CD4-positive, alpha-beta T cell treated with Interleukin-12 subunit alpha and Interleukin-12 subunit beta, for 1 hour (primary cell): ENCODE measurements around the gene CYP4F12.
A peak's percentile ranks its signal among the peaks of the same experiment; 100 is the strongest.

Experiments
- DNase-seq: peaks from one replicate; pipeline ENCODE4 v3.0.0-alpha.2; 2020

The CYP4F12 gene, protein sequence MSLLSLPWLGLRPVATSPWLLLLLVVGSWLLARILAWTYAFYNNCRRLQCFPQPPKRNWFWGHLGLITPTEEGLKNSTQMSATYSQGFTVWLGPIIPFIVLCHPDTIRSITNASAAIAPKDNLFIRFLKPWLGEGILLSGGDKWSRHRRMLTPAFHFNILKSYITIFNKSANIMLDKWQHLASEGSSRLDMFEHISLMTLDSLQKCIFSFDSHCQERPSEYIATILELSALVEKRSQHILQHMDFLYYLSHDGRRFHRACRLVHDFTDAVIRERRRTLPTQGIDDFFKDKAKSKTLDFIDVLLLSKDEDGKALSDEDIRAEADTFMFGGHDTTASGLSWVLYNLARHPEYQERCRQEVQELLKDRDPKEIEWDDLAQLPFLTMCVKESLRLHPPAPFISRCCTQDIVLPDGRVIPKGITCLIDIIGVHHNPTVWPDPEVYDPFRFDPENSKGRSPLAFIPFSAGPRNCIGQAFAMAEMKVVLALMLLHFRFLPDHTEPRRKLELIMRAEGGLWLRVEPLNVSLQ

DNA sequence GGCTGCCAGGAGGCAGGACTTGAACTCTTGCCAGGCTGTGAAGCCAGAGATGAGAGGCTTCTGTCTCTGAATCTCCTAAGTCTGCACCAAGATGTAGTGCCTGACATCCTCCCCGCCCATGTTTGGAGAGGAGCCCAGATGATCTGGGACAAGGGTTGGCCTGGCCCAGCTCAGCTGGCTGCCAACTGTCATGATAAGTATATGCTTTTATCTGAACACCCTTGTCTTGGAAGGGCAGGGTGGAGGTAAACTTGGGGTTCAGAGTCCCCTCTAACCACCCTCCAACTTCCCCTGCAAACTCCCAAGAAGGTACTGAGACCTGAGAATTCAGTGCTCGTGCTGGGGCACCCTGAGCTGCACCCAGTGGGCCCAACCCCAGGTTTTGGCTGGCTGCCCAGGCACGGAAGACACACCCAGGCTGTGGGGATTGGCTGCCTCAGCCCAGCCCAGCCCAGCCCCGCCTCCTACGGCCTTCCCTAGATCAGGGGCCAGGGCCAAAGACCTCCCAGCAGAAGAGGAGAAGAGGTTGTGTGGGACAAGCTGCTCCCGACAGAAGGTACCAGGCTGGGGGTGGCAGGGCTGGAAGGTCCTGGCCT lies at the start of gene CYP4F12:
CYP4F12 (plus strand) TSS at position 508 of the 596 bp plus-strand sequence. CDS start 443 bp downstream, outside the sequence.
- DNase-seq: peak; percentile 33

DNA sequence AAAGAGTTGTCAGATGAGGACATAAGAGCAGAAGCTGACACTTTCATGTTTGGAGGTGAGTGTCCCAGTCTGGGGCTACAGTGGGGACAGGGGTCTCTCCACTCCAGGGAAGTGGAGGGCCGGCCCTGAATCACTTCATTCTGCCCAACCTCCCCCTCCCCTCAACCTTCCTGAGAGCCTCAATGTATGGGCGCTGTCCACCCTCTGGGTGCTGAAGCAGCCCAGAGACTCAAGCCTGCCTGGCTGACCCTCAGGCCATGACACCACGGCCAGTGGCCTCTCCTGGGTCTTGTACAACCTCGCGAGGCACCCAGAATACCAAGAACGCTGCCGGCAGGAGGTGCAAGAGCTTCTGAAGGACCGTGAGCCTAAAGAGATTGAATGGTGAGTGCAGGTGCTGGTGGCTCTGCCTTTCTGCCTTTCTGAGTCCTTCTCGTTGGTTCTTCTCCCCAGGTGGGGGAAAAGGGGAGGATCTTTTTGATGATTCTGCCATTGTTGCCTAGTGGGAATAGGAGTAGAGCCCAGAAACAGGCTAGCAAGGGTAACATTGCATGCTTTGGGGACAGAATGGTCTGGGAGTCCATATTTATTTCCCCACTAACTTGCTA lies 49.1 kb upstream of the CYP4F12 start:
- DNase-seq: no peak

DNA sequence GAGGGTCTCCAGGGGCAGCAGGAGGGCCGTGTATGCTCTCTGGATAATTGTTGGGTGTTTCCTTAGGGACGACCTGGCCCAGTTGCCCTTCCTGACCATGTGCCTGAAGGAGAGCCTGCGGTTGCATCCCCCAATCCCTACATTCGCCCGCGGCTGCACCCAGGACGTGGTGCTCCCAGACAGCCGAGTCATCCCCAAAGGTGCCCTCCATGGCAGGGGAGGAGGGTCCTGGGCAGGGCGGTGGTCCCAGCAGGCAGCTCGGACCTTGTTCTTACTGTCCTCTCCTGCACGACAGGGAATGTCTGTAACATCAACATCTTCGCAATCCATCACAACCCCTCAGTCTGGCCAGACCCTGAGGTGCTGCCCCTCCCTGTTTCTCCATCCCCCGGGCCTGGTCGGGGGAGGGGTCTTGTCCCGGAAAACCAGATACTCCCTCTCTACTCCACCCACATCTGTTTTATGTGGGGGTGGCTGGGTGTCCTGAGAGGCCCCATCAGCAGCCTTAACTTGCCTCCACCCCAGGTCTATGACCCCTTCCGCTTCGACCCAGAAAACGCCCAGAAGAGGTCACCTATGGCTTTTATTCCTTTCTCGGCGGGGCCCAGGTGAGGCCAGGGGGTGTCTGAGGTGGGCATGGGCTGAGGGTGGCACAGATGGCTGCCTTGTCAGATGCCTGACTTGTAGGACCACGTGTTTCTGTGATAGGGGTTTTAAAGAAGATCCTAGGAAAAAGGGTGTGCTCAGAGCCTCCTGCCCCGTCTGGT lies 44.5 kb upstream of the CYP4F12 start:
- no peak for DNase-seq

DNA sequence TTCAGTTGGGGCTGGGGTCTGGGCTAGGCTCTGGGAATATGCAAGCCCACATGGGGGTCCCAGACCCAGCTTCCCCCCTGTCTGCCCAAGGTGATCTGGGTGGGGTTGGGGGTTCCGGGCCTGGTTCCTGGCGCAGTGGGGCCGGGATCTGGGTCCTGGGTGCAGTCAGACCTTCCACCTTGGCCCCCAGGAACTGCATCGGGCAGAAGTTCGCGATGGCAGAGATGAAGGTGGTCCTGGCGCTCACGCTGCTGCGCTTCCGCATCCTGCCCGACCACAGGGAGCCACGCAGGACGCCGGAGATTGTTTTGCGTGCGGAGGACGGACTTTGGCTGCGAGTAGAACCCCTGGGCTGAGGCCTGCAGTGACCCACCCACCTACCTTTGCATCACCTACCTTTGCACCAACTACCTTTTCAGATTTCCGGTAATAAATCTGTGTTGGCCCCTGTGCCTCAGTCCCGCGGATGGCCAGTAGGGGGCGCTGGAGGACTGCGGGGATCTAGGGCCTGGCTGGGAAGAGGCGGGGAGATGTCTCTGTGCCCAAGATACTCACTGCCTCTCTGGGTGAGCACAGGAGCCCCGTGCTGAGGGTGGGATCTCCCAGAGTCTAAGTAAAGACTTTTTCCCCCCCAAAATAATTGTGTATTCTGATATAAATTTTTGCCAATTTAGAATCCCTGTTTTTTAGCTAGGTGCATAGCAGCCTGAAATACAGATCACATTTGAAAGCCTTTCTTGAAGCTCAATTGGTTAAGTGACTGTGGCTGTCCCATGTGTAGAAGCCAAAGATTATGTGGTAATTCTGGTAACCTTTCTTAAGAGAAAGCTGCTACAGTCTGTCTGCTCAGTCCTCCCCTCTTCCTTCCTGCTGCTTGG lies 43.6 kb upstream of the CYP4F12 start:
- DNase-seq: peak; percentile 84

DNA sequence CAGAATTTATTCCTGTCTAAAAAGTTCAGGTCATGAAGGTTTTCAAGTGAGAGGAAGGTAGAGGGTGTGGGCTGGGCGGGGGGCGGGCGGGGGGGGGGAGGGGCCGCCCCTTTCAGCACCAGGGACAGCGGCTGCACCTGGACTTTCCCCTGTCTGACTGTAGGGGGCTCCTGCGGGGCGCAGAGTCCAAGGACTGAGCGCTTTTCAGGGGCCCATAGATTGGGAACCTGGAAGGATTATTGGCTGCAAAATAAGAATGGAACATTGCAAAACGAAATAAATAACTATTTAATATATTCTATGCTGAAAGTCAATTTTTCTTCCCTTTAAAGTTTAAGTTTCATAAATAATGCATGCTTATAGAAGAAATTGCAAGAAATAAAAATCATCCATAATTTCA lies 41.1 kb upstream of the CYP4F12 start:
- peak; percentile 7 for DNase-seq

DNA sequence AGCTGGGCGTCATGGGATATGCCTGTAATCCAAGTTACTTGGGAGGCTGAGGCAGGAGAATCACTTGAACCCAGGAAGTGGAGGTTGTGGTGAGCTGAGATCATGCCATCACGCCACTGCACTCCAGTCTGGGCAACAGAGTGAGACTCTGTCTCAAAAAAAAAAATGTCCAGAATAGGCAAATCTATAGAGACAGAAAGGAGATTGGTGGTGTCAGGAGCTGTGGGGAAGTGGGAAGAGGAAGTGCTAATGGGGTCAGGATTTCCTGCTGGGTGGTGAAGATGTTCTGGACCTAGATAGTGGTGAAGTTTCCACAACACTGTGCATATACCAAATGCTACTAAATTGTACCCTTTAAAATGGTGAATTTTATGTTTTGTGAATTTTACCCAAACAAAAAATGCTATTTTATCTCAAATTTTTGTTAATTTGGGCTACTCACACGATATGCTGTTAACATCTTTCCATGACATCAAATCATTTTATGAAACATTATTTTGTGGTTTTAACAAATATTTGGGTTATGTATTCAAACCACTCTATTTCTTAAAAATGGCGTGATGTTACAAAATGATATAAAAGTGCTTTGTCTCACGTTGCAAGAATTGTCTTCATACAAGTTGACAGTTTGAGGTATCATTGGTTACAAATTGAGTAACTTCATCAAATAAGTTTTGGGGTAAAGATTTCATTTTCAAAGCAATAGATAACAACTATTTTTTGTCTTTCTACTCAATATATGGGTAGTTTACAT lies 39.6 kb upstream of the CYP4F12 start:
- no peak for DNase-seq

DNA sequence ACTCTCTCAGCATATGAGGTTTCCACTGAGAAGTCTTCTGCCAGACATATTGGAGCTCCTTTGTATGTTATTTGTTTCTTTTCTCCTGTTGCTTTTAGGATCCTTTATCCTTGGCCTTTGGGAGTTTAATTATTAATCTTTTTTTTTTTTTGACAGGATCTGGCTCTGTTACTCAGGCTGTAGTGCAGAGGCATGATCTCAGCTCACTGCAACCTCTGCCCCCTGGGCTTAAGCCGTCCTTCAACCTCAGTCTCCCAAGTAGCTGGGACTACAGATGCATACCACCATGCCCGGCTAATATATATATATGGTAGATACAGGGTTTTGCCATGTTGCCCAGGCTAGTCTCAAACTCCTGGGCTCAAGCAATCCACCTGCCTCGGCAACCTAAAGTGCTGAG lies 38.8 kb upstream of the CYP4F12 start:
- no peak for DNase-seq

DNA sequence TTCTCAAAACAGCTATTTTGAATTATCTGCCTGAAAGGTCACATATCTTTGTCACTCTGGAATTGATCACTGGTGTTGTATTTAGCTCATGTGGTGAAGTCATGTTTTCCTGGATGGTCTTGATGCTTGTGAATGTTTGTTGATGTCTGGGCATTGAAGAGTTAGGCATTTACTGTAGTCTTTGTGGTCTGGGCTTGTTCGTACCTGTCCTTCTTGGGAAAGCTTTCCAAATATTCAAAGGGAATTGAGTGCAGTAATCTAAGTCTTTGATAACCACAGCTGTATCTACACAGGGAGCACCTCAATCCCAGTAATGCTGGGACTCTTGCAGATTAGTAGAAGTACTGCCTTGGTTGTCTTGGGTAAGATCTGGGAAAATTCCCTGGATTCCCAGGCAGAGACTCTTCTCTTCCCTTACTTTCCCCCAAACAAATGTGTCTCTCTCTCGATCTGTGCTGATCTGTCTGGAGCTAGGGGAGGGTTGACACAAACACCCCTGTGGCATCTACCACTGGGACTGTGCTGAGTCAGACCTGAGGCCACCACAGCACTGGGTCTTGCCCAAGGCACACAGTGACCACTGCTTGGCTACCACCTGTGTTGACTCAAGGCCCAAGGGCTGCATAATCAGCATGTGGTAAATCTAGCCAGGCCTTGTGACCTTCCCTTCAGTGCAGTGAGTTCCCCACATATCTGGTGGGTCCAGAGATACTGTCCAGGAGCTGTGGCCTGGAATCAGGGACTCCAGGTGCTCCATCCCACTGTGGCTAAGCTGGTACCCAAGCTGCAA lies 37.7 kb upstream of the CYP4F12 start:
- DNase-seq: no peak

DNA sequence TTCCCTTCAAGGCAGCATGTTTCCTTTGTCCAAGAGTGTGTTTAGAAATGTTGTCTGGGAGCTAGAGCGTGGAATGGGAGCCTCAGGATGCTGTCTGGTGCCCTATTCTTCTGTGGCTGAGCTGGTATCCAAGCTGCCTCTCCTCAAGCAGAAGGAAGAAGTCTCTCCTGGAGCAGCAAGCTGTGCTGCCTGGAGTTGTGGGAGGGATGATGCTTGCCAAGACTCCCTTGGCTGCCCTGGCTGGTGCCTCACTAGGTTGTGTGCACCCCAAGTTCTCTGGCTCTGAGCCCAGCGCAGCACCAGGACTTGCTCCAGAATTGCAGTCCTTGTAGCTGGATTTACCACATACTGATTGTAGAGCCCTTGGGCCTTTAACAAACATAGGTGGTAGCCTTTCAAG lies 36.9 kb upstream of the CYP4F12 start:
- DNase-seq: no peak

DNA sequence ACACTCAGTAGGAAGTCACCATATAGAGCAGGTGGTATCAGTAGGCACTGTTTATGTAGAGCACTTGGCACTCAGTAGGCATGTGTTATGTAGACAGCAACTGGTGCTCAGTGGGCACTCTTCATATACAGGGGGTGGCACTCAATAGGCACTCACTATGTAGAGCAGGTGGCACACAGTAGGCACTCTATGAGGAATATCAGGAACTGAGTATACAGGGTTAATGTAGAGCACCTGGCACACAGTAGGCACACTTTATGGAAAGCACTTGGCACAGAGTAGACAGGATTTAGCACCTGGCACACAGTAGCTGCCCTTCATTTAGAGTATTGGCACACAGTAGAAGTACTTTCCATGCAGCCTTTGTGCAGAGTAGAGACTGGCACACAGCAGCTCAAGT lies 33.3 kb upstream of the CYP4F12 start:
- no peak for DNase-seq

DNA sequence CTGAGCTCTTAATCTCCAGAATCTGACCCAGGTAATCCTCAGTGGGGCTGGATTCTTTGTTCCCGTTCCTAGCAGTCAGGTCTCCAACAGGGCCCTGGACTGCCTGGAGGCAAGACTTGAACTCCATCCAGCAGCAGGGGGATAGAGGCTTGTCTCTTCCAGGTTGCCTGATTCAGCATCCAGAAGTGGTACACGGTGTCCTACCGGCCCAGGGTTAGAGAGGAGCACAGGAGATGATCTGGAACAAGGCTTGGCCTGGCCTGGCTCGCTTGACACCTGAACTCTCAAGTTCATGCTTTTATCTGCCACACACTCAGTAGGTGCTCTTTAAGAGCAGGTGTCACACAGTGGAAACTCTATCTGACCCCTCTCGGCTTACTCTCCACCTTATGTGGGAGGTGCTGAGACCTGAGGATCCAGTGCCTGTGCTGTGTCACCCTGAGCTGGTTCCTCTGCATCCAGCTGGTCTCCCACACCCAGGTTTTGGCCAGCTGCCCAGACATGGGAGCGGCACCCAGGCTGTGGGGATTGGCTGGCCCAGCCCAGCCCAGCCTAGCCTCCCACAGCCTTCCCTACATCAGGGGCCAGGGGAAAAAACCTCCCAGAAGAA lies 32.5 kb upstream of the CYP4F12 start, which contains the start of gene CYP4F3:
CYP4F3 (plus strand) TSS at position 604 of the 610 bp plus-strand sequence. CDS start 519 bp downstream, outside the sequence.
- no peak for DNase-seq

DNA sequence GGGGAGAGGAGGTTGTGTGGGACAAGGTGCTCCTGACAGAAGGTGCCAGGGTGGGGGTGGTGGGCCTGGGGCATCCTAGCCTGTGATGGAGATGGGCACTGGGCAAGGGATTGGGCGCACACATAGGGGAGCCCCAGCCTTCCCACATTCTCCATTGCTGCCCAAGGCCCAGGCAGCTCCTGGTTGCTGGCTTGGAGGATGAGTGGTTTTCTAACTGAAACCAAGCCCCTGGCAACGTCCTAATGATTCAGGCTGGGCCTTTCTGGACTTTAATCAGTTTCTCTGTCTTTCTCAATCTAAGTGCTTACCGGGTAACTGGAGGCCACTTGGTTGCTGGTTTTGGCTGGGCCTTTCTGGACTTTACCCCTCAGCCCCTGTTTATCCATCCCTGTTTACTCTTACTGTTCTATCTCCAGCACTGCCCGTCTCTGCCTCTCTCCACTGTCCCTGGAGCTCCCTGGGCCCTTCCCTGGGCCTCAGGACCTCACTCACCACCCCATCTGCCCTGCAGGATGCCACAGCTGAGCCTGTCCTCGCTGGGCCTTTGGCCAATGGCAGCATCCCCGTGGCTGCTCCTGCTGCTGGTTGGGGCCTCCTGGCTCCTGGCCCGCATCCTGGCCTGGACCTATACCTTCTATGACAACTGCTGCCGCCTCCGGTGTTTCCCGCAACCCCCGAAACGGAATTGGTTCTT lies 31.8 kb upstream of the CYP4F12 start:
- DNase-seq: no peak

DNA sequence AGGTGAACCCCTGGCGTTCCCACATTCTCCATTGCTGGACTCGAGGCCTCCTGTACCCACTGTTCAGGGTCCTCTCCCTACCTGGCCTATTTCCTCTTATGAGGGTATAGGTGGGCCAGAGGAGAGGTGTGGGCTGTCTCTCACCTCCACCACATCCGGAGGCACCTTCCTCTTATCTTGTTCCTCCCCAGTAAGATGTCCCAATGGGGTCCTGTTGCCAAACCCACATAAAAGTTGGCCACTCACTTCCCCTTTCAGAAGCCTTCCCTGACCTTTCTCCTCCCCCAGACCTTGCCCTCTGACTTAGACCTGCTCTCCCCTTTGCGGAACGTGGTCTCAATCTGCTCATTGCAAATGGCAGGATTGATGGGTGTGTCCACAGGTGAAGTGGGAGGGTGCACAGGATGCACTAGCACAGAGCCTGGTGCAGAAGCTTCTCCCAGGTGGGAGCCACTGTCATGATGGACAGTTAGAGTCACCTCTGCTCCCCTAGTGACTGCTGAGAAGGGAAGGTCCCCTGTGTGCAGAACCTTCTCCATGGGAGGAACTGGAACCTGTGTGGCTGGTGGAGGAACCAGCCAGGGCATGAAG lies 30.9 kb upstream of the CYP4F12 start:
- DNase-seq: no peak

DNA sequence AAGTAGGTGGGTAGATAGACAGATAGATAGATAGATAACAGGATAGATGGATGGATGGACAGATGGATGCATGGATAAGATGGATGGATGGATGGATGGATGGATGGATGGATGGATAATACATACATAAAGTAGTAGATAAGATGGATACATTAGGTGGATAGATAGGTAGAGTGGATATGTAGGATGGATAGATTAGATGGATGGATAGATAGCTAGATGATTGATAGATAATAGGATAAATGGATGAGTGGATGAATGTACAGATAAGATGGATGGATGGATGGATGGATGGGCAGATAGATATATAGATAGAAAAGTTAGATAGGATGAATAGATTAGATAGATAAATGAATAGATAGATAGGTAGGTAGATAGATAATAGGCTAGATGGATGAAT lies 30.1 kb upstream of the CYP4F12 start:
- DNase-seq: no peak

DNA sequence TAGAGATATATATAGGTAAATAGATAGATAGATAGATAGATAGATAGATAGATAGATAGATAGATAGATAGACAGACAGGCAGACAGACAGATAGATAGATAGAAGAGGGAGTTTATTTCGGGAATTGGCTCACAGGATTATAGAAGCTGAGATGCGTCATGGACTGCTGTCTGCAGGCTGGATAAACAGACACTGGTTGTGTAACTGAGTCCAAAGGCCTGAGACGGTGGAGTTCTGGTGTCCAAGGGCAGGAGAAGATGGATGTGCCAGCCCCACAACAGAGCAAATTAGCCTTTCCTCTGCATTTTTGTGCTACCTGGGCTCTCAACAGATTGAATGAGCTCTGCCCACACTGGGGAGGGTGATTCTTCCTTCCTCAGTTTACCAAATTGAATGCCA lies 29.5 kb upstream of the CYP4F12 start:
- no peak for DNase-seq

DNA sequence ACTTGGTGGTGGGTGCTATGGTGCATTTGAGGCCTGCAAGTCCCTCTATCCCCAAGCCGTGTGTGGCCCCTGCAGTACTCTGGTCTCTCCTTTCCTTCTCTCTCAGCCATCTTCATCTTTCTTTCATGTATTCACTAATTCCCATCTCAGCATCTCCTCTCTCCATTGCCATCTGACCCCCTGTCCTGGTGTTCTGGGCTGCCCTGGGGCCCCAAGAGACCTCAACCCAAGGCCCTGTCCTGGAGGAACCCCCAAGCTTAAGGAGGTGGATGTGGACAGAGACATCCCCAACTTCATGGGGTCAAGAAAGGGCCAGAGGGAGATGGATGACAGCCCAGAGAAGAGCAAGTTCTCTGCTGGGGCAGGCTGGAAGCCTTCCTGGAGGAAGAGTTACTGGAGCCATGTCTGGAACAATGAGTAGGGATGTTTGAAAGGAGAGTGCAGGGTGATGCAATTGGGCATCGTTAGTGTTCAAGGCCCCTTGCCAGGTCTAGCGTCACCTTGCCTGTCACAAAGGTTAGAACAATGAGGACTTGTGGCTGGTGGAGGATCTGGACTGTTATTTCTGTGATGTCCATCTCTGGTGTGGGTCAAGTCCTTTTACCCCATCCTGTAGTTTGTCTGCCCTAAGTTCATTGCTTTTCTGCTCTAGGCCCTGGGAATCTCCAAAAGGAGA lies 28.7 kb upstream of the CYP4F12 start:
- DNase-seq: no peak

DNA sequence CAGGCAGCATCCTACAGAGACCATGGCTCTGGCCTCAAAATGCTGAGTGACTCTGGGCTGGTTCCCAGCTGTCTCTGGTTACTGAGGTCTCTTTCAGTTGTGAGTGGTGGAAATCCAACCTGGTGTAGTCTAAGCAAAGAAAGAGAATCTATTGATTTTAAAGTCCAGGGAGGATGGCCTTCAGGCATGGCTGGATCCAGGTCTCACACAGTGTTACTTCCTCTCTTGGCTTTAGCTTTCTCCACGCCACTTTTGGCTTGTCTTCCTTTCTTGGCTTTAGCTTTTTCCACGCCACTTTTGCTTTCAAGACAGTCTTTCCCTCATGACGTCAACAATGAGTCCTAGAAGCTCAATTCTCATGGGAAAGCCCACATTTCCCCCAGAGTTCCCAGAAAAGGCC lies 28.1 kb upstream of the CYP4F12 start:
- no peak for DNase-seq

DNA sequence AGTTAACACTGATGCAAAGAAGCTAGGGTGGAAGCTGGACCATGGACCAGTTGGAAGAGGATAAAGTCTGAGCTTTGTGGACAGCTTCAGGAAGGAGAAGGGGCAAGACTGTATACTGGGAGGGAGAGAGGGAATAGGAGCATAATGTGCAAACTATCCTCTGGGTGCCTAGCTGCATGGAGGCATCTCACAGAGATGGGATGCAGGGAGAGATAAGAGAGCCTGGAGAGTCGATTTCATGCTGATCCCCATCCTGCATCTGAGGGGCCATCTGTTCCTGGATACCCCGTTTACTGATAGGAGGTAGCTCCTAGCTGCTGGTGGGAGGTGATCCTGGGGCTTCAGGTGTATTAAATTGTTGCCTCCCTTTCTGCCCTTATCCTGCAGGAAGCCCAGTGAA lies 23.4 kb upstream of the CYP4F12 start:
- no peak for DNase-seq
